Measurements from ENCODE around the gene TBC1D3B.

TBC1D3B gene

DNA sequence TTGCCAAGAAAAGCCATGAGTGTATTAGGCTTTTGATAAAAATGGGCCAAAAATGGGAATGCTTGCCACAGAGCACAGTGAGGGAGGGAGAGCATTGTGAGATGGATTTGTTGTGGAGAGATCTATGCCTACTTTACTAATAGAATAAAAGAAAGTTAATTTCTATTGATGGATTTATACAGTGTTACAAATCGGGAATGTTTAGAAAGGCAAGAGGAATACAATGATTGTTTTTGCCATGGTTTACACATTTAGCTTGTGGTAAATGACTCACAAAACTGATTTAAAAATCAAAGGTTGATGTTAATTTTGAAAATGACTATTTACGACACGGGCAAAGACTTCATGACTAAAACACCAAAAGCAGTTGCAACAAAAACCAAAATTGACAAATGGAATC, 56.2 kb downstream of the TBC1D3B start:
- no peaks in the 10 kb centered on the region for H3K36me3 ChIP-seq (ENCODE audit: insufficient read depth, low read length)

DNA sequence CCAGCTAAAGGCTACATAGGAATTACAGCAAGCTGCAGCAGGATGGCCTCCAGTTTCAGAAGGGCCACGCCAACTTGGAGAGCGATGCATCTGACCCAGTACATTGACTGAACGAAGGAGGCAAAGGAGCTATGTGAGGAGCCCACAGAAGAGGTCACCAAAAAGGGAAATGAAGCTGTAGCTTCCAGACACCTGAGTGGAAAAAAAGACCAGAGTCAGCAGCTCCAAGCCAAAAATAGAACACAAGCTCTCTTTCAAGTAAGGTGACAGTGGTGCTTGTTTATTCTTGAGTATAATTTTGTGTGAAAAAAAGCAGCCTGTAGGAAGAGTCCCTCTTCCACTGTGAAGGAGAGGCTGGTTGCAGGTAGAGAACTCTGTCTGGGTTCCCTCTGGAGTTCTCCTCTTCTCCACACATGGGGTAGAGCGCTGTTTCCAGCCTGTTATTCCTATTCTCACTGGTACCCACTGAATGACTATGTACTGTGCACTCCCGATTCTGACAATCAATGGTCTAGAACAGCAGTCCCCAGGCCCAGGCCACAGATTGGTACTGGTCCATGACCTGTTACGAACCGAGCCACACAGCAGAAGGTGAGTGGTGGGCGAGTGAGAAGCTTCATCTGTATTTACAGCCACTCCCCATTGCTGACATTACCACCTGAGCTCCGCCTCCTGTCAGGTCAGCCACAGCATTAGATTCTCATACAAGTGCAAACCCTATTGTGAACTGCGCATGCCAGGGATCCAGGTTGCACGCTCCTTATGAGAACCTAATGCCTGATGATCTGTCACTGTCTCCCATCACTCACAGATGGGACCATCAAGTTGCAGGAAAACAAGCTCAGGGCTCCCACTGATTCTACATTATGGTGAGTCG, 57.7 kb downstream of the TBC1D3B start:
- no peaks in the 10 kb centered on the region for H3K27me3 ChIP-seq (ENCODE audit: control insufficient read depth in 1 of 2, insufficient read depth in 2 of 2, low read length in 2 of 2)
- no peak overlapping the region for H3K27ac ChIP-seq (ENCODE audit: low read depth, low read length)
- H3K4me1 ChIP-seq (ENCODE audit: insufficient read depth, low read length): no peaks in the 10 kb centered on the region
- H3K4me3 ChIP-seq (ENCODE audit: low read depth in 1 of 2, low read length in 2 of 2): no peak overlapping the region
- no peaks in the 10 kb centered on the region for H3K36me3 ChIP-seq (ENCODE audit: insufficient read depth, low read length)
- no peak overlapping the region for H3K9ac ChIP-seq (ENCODE audit: low read length)
- H3K9me3 ChIP-seq (ENCODE audit: low read length): no peaks in the 10 kb centered on the region

More for the DNA sequence above, 56.2 kb downstream of the TBC1D3B start:
- Histone ChIP-seq H3K4me3 (ENCODE audit: low read depth in 1 of 2, low read length in 2 of 2) (no peak overlapping the region), H3K27me3 (ENCODE audit: control insufficient read depth in 1 of 2, insufficient read depth in 2 of 2, low read length in 2 of 2) (no peaks in the 10 kb centered on the region), H3K4me1 (ENCODE audit: insufficient read depth, low read length) (no peaks in the 10 kb centered on the region), H3K27ac (ENCODE audit: low read depth, low read length) (no peak overlapping the region), H3K9ac (ENCODE audit: low read length) (no peak overlapping the region), H3K9me3 (ENCODE audit: low read length) (no peaks in the 10 kb centered on the region)

DNA sequence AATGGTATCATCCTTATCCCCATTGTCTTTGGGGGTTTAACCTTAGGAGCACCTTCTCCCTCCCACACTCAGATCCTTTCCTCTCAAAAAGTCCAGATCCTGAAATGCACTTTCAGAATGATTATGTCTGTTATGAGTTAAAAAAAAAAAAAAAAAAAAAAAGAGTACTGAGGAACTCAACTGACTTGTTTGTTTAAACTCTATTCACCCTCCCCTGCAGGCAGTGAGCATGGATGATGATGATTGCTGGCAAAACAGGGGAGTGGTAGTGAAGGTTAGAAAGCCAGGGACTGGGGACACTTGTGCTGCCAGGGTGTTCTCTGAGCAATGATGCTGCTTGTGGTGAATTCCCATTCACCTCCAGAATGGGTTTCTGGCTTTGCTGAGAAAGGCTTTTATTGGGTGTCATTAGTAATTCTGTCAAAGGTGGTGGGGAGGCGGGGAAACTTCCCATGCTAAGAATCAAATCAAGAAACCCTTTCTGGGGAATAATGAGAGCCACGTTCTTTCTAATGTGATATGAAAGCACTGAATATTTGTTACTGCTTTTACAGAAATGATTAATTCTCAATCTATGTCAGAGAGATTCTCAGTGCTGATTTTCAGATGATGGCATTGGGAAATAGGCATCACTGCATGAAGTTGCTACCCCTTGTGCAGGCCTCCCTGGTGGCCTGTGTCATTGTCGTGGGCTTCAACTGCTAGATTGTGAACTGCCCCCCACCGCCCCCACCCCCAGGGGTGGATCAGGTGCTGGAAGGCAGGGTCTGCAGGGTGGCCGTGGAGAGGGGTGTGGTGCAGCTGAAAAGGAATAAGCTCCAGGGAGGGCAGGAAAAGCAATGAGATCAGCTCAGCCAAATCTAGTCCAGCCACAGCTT, 58.7 kb downstream of the TBC1D3B start:
- no peaks in the 10 kb centered on the region for H3K36me3 ChIP-seq (ENCODE audit: insufficient read depth, low read length)
- no peak overlapping the region for H3K27ac ChIP-seq (ENCODE audit: low read depth, low read length)
- no peaks in the 10 kb centered on the region for H3K9me3 ChIP-seq (ENCODE audit: low read length)
- H3K27me3 ChIP-seq (ENCODE audit: control insufficient read depth in 1 of 2, insufficient read depth in 2 of 2, low read length in 2 of 2): no peaks in the 10 kb centered on the region
- H3K4me1 ChIP-seq (ENCODE audit: insufficient read depth, low read length): no peaks in the 10 kb centered on the region
- no peak overlapping the region for H3K9ac ChIP-seq (ENCODE audit: low read length)
- H3K4me3 ChIP-seq (ENCODE audit: low read depth in 1 of 2, low read length in 2 of 2): no peak overlapping the region
